PC-3 (cell line): Measurements from ENCODE around the gene ADAMTS16. TPM values are rescaled to one million over a fixed set of nuclear protein-coding genes. Genes with fewer than 3 reads are reported as not detected.

Source experiments
- ATAC-seq: fragments of 200-7000 bp; cut with Tn5 transposase; 2 replicates; pipeline ENCODE4 v1.9.1; 2020; ENCODE audit warnings: mild to moderate bottlenecking, moderate library complexity
- BruUV-seq: library from RNA; stranded (reverse); fragments of 400-500 nt; replicated peaks from 2 replicates; lab custom pipeline; 2021; lab: Mats Ljungman, UMichigan
- CTCF ChIA-PET: fragments of 300-600 bp; sonication (Branson Sonifier 250); formaldehyde crosslinking; loops from one replicate; lab custom pipeline; 2022; ENCODE audit warnings: antibody characterized with exemption; lab: Charles Lee
- POLR2A ChIA-PET: fragments of 300-600 bp; sonication (Branson Sonifier 250); formaldehyde crosslinking; loops from one replicate; lab custom pipeline; 2022; ENCODE audit warnings: antibody characterized with exemption; ENCODE audit not compliant: unreplicated experiment; lab: Charles Lee
- DNase-seq: peaks from one replicate; pipeline ENCODE4 v3.0.0-alpha.2; 2015
- H2AFZ ChIP-seq: fragments of 300-600 bp; sonication (generic); 2 replicates; pipeline ENCODE4 v1.6.0; 2016; ENCODE audit warnings: antibody characterized with exemption, low read length
- H3F3A ChIP-seq: fragments of 300-600 bp; sonication (generic); one replicate; pipeline ENCODE4 v1.6.0; 2017; ENCODE audit warnings: antibody characterized with exemption, low read length, control low read depth, mild to moderate bottlenecking; ENCODE audit not compliant: unreplicated experiment
- H3K27ac ChIP-seq: fragments of 300-600 bp; sonication (generic); 2 replicates; pipeline ENCODE4 v1.5.1; 2016; ENCODE audit warnings: mild to moderate bottlenecking, low read length
- H3K27me3 ChIP-seq: fragments of 300-600 bp; sonication (generic); 2 replicates; pipeline ENCODE4 v1.6.1; 2016; ENCODE audit warnings: low read length, mixed read lengths
- H3K36me3 ChIP-seq: fragments of 300-600 bp; sonication (generic); 2 replicates; pipeline ENCODE4 v1.6.1; 2016; ENCODE audit warnings: low read depth, mixed run types, low read length, mixed read lengths
- H3K4me1 ChIP-seq: fragments of 300-600 bp; sonication (generic); 2 replicates; pipeline ENCODE4 v1.5.1; 2016; ENCODE audit warnings: low read length; ENCODE audit not compliant: insufficient read depth
- H3K4me2 ChIP-seq: fragments of 300-600 bp; sonication (generic); 2 replicates; pipeline ENCODE4 v1.6.0; 2016; ENCODE audit warnings: low read length
- H3K4me3 ChIP-seq: fragments of 300-600 bp; sonication (generic); 2 replicates; pipeline ENCODE4 v1.5.1; 2016; ENCODE audit warnings: mild to moderate bottlenecking, low read length, mixed read lengths
- H3K79me2 ChIP-seq: fragments of 300-600 bp; sonication (generic); 2 replicates; pipeline ENCODE4 v1.6.1; 2017; ENCODE audit warnings: low read length, mixed read lengths
- H3K9ac ChIP-seq: fragments of 300-600 bp; sonication (generic); 2 replicates; pipeline ENCODE4 v1.6.0; 2016; ENCODE audit warnings: mild to moderate bottlenecking, low read length
- H3K9me2 ChIP-seq: fragments of 300-600 bp; sonication (generic); replicated peaks from 2 replicates; pipeline ENCODE4 v1.6.1; 2016; ENCODE audit warnings: mixed run types, low read length, mixed read lengths
- H3K9me3 ChIP-seq: fragments of 300-600 bp; sonication (generic); 2 replicates; pipeline ENCODE4 v1.6.1; 2016; ENCODE audit warnings: low read length, mixed read lengths
- H4K20me1 ChIP-seq: fragments of 300-600 bp; sonication (generic); 2 replicates; pipeline ENCODE4 v1.6.1; 2016; ENCODE audit warnings: low read length, mixed read lengths
- CTCF ChIP-seq: fragments of 300-600 bp; sonication (generic); conservative IDR thresholded peaks from 2 replicates; pipeline ENCODE4 v1.5.1; 2017; ENCODE audit warnings: antibody characterized with exemption, low read depth, mild to moderate bottlenecking, low read length
- EZH2 ChIP-seq: fragments of 300-600 bp; sonication (generic); IDR thresholded peaks from one replicate; pipeline ENCODE4 v1.6.1; 2017; ENCODE audit warnings: antibody characterized with exemption, mild to moderate bottlenecking, low read length; ENCODE audit not compliant: unreplicated experiment
- EZH2phosphoT487 ChIP-seq: fragments of 300-600 bp; sonication (generic); IDR thresholded peaks from 2 replicates; pipeline ENCODE4 v1.6.1; 2018; ENCODE audit warnings: mild to moderate bottlenecking, antibody characterized with exemption, low read length, borderline replicate concordance
- intact Hi-C: fragments of 100-400 bp; cut with micrococcal nuclease; formaldehyde crosslinking; loops from 2 replicates; pipeline ENCODE4 v1.9.0; 2023
- total RNA-seq: library from RNA; depleted of rRNA; stranded (reverse); fragments of >200 nt; gene quantifications from 2 replicates; pipeline ENCODE4 v1.2.3, GENCODE V29; 2014

Gene ADAMTS16
- total RNA-seq, 1 experiment from 2014 or later: 1.7 TPM

DNA sequence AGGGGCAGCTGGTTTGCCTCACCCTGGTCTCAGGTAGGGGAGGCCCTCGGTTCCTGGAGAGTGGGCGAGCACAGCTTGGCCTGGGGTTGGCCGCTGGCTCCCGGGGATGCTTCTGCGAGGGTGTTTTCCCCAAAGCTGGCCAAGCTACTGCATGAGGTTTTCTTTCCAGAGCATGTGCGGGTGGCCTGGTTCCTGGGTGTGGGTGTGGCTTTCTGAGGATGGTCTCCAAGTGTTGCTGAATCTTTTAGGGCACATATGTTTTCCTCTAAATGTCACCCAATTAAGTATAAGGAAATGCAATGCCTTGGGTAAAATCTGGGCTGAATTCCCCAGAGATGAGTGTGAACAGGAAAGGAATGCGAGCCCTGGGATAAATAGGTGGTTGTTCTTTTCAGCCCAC is 166.6 kb downstream of the ADAMTS16 start:
- no peak overlapping the region for H2AFZ ChIP-seq
- no peak overlapping the region for H3K4me3 ChIP-seq
- TF ChIP-seq EZH2phosphoT487: no peak
- TF ChIP-seq CTCF: no peak
- no peak for TF ChIP-seq EZH2
- H3K9ac ChIP-seq: no peak overlapping the region
- DNase-seq (peak; percentile 42), ATAC-seq (no peak)
- no peak overlapping the region for H3K4me2 ChIP-seq
- no peaks in the 10 kb centered on the region for H3K9me2 ChIP-seq
- POLR2A ChIA-PET: no interaction called here
- H3F3A ChIP-seq: no peaks in the 10 kb centered on the region
- CTCF ChIA-PET: no interaction called here
- intact Hi-C loops: no loop called here
- peaks cover 10% of the 10 kb centered on the region; the same call in 1 of the 2 replicates for H3K4me1 ChIP-seq
- no peaks in the 10 kb centered on the region for H3K79me2 ChIP-seq
- no peaks in the 10 kb centered on the region for H3K27me3 ChIP-seq
- no peak overlapping the region for H3K27ac ChIP-seq
- H4K20me1 ChIP-seq: no peaks in the 10 kb centered on the region
- no peaks in the 10 kb centered on the region for H3K9me3 ChIP-seq
- no TSS peak for BruUV-seq
- no peaks in the 10 kb centered on the region for H3K36me3 ChIP-seq

- no peaks in the 10 kb centered on the region for H3K9me2 ChIP-seq
- TF ChIP-seq EZH2phosphoT487 (no peak), EZH2 (no peak), CTCF (no peak)
- BruUV-seq: no TSS peak
Observed at GRCh38 chr5:5308319-5308718, 168.2 kb downstream of the ADAMTS16 start.

GRCh38 chr5:5309645-5310044 is 169.5 kb downstream of the ADAMTS16 start:
- DNase-seq (peak; percentile 44), ATAC-seq (no peak)
- Histone ChIP-seq H2AFZ (no peak overlapping the region), H3K9ac (no peak overlapping the region), H3K36me3 (no peaks in the 10 kb centered on the region), H3K27me3 (no peaks in the 10 kb centered on the region), H3K27ac (no peak overlapping the region), H3K4me3 (no peak overlapping the region), H3K4me2 (no peak overlapping the region), H3F3A (no peaks in the 10 kb centered on the region), H3K9me2 (no peaks in the 10 kb centered on the region), H3K9me3 (no peaks in the 10 kb centered on the region), H3K79me2 (no peaks in the 10 kb centered on the region), H4K20me1 (no peaks in the 10 kb centered on the region), H3K4me1 (peaks cover 18% of the 10 kb centered on the region; the same call in 1 of the 2 replicates)
- CTCF ChIA-PET: no interaction called here
- intact Hi-C loops: no loop called here
- no TSS peak for BruUV-seq
- no peak for TF ChIP-seq EZH2phosphoT487
- TF ChIP-seq CTCF: no peak
- no peak for TF ChIP-seq EZH2
- POLR2A ChIA-PET: no interaction called here

More at GRCh38 chr5:5308319-5308718, 168.2 kb downstream of the ADAMTS16 start:
- no peak overlapping the region for H3K4me2 ChIP-seq
- no peak overlapping the region for H3K4me3 ChIP-seq
- no peaks in the 10 kb centered on the region for H3F3A ChIP-seq
- no peaks in the 10 kb centered on the region for H3K27me3 ChIP-seq
- no peak overlapping the region for H3K9ac ChIP-seq
- ATAC-seq (no peak), DNase-seq (no peak)
- POLR2A ChIA-PET: no interaction called here
- intact Hi-C loops: no loop called here
- H3K36me3 ChIP-seq: no peaks in the 10 kb centered on the region
- H3K27ac ChIP-seq: no peak overlapping the region
- CTCF ChIA-PET: no interaction called here
- H2AFZ ChIP-seq: no peak overlapping the region
- no peaks in the 10 kb centered on the region for H4K20me1 ChIP-seq
- no peaks in the 10 kb centered on the region for H3K9me3 ChIP-seq
- H3K4me1 ChIP-seq: peaks cover 17% of the 10 kb centered on the region; the same call in 1 of the 2 replicates
- H3K79me2 ChIP-seq: no peaks in the 10 kb centered on the region
